ENCODE data around the gene BTRC.

The BTRC gene

DNA sequence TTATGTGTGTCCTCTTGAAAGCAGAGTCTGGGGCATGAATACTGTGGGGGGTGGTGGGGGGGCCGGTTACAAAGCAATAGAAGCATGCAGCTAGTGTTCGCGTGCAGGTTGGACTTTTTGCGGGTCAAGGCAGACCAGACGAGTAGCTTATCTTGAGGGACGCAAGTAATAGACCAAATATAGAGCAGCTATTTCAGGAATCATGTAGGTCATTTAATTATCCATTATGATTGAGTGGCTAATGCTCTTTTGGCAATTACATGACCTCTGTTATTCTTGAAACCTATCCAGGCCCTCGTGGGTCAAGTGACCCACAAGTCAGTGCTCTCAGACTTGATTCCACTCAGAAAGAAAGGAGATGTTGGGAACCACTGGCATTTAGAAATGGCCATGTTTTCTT lies 93.0 kb downstream of the BTRC start:
- no peak for DNase-seq

GRCh38 chr10:101447477-101447876 lies 93.5 kb downstream of the BTRC start:
- no peak for DNase-seq

DNA sequence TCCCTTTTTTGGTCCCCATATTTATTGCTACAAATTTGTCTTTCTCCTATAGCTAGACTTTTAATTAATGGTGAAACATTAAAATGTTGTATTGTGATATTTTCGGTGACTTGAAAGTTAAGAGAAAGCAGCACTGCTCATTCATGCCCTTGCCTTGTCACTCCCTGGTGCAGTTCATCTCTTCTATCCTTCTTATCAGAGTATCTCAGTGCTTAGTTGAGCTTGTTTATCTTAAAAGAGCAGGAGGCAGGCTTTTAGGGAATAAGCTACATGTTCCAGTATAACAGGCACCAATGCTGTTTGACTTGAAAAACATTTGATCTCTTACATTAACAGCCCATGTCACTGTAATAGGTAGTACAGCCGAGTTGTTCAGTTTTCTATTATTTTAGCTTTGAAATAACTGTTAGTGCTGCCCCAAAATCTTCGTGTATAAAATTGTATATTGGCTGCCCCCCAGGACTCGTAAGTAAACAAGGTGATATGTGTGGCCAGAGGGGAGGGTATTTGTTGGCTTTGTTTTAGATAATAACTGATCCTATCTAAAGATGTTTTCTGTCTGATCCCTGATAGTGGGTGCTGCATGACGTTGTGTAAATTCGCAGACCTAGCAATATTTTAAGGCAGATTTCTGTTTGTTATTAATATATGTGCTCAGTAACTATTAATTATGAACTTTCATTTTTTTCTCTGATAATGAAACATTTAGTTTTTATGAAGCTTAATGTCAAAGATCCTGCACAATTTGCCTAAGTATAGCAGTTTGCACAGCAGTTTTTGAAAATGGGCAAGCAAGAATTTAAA lies 96.5 kb downstream of the BTRC start:
- DNase-seq: no peak

DNA sequence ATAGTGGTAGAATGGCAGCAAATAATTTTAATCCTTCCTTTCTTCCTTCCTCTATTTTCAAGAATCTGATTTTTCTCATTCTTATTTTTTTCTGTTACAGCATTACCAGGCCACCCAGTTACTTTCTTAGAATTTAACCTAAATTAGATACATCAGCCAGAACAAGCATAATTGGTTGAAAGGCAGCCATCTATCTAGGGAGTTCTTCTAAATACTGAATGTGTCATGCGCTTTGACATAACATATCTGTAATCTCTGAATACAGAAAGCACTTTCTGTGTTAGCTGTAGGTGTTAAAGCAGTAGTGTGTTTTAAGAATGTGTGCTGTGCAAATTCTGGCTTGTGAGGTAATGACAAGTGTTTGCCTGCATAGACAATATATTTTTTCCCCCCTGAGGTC lies 97.3 kb downstream of the BTRC start:
- no peak for DNase-seq

- DNase-seq: no peak
Observed at GRCh38 chr10:101451667-101452069, 97.7 kb downstream of the BTRC start.

- DNase-seq: no peak
Observed at GRCh38 chr10:101452176-101452575, 98.2 kb downstream of the BTRC start.

GRCh38 chr10:101452593-101452992 lies 98.6 kb downstream of the BTRC start:
- no peak for DNase-seq

DNA sequence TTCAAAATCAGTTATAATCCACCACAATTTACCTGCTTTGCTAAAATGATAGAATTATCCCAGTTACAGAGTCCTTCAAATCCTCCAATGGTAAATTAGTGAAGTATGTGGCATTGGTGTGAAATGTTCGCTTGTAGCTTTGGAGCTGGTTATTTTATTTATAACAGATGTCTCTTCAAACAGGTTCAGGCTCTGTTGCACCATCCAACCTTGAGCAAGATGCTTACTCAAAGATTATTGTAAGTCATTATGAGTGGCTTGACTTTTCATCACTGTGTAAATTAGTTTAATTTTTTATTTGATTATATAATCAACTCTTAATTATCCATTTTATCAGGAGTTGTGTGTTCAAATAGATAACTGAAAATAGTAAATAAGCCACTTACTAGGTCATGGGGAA lies 99.4 kb downstream of the BTRC start:
- DNase-seq: no peak

- DNase-seq: no peak
Observed at GRCh38 chr10:101453791-101454718, 100.1 kb downstream of the BTRC start.

DNA sequence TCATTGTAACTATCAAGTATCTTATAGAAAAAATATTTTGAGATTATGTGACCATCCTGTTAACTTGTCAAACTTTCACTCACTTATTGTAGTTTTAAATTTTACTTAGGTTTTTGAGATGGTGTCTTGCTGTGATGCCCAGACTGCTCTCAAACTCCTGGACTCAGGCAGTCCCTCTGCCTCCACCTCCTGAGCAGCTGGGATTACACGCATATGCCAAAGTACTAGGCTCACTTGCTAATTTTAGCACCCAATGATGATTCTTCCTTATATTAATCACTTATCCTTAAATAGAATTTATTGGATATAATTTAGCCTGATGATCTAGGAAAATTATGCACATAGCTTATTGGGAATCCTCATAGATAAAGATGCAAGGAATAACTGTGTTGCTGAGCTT lies 104.9 kb downstream of the BTRC start:
- no peak for DNase-seq

GRCh38 chr10:101464082-101464481 lies 110.1 kb downstream of the BTRC start:
- DNase-seq: no peak

GRCh38 chr10:101464599-101464998 lies 110.6 kb downstream of the BTRC start:
- DNase-seq: no peak

DNA sequence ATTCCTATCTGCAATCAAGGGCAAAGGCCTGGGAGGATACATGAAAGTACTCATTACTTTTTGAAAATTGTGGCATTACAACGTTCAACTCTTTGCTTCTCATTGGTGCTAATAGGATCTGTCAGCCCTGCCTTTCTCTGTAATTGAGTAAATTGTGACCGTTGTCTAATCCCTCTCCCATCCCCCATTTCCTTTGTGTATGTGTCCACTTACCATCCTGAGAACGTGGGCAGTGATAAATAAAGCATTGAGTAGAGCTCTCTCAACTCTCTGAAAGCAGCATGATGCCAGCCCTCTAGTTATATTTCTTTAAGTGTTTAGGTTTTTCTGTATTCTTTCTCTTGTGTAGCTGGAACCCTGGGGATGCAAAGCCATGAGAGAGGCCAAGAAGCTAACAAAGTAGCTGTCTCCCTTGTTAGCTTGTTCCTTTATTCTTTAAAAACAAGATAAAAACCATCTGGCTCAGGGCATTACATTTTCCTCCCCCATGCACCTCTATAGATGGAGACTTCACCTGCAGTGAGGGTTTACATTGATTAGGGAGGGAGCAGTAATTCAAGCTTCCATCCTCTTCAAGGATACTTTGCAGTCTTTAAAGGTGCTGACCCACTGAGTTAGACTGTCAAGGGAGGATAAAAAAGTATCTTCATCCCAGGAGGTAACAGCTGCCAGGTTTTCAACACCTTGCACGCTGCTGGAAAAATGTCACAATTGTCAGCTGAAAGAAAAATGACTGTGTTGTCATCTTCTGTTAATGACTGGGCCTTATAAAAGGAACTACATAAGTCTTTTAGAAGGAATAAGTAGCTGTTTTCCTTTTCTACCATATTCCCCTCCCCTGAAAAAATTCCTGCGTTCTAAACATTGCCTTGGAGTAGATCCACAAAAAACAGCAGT lies 112.3 kb downstream of the BTRC start:
- no peak for DNase-seq

DNA sequence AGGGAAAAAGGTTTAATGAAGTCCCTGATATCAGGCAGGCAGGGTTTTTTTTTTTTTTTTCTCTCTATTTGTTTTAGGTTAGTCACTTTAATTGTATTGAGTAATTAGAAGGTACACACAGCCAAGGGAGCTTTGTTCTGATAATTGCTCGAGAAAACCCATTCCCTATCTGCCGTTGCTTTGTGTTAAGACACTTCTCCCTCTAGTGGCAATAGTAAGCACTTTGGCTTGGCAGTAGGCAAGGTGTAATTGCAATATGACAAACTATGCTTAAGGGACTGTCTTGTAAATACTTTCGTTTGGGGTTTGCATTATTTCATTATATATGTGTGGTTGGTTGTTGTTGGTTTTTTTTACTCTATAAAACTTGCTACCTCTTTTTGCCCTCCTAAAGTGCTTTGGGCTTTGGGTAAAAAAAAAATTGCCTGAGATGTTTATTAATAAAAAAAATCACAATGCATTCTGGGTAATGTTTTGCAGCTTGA lies 113.4 kb downstream of the BTRC start:
- DNase-seq: no peak

DNA sequence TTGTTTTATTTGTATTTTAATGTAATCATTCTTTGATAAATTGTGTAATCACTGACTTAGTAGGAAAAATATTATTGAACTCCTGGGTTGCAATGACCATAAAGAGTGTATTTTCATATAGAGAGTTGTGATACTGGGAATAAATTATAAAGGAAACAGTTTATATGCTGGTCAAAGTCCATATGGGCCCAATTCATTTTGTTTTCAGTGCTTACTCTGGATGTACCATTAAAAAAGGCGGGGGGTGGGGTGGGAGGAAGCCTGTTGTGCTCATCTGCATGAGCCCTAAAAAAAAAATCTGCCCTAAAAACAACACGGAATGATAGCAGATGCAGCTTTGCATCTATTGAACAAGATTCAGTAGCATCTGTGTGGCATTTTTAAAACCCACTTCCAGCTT lies 114.2 kb downstream of the BTRC start:
- DNase-seq: no peak

DNA sequence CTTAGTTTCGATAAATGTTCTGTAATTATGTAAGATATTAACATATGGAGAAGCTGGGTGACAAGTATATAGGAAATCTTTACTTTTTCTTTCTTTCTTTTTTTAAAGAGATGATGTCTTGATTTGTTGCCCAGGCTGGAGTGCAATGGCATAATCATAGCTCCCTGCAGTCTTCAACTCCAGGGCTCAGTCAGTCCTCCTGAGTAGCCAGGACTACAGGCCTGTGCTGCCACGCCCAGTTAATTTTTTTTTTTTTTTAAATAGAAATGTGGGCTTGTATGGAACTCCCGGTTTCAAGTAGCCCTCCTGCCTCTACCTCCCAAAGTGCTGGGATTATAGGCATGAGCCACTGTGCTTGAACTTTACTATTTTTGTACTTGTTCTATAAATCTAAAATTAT lies 122.4 kb downstream of the BTRC start:
- no peak for DNase-seq

DNA sequence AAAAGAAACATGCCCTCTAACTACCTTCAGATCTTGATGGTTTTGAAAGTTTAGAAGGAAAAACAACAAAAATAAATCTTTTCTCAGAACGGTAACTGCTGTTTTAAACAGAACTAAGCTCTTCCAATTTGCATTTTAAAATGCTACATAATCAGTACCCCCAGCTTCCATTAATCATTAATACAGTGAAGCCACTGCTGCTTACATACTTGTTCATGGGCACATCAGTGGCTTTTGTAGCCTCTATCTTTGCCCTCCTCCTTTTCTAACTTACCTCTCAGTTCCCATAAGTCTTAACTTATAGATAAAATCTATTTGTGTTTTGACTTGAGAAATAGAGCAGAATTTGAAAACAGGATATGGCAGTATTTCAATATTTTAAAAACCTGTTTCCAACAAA lies 125.0 kb downstream of the BTRC start:
- no peak for DNase-seq

GRCh38 chr10:101481256-101481655 lies 127.3 kb downstream of the BTRC start:
- DNase-seq: no peak

DNA sequence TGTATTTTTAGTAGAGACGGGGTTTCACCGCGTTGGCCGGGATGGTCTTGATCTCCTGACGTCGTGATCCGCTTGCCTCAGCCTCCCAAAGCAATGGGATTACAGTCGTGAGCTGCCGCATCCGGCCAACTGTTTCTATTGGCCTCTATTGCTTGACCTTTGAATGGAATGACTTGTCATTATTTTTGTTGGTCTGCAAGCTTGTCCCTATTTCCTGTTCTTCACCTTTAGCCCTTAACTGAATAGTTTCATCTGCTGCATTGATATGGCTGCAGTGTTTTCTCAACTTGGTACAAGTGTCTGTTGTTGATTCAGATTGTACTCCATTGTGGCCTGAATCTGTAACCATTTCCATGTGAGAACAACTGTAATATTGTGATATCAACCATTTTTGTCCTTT lies 128.6 kb downstream of the BTRC start:
- DNase-seq: no peak

DNA sequence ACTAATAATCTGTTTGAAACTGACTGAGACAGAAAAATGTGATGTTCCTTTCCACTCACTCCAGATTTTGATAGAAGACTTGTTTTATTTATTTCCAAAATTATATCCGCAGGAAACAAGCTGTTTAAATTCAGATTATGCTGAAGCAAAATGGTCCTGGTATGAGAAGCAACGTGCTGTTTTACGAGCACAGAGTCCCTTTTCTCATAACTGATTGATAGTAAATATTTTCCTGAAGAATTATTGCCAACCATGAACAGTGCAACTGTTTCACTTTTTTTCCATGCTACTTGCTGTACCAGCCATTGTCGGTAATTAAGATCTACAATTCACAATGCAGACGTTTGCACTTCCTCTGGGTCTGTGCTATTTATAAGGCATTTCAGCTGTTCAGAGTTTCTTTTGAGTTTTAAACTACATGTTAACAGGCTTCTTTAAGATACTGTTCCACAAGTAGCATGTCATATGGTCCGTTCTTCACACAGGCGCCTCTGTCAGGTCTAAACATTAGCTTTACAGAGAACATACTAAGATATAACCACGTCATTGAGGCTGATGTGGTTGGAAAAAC lies 130.3 kb downstream of the BTRC start:
- DNase-seq: no peak

DNA sequence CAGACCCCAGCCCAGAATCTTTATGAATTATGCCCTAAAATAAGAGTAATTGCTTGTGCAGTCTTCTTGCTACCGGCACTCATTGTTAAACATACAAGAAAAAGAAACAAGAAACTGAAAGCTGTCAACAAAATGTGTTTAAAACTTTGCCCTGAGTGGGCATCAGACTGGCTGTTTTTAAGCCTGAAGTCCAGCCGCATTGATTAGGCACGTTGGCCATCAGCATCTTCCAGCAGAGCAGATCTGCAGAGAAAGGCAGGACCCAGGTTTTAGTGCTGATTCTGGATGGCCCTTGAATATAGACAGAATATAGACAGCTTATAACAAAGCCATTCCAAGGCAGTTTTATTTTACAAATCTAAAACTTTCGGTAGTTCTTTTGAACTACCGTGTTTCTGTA lies 131.2 kb downstream of the BTRC start:
- DNase-seq: no peak
